ENCODE measurements around the gene OR52A5.
"Not testable (repeated sequence)": the region's sequence is repeated elsewhere in the genome, so short reads cannot be mapped to it uniquely, and the experiment has no call there.

The OR52A5 gene

GRCh38 chr11:5137996-5138395, at the start of gene OR52A5:
OR52A5 (minus strand) TSS chr11:5138356; CDS start chr11:5132642, 5,714 bp downstream.
- Mint-ChIP-seq H3K27ac (ENCODE audit: low read depth) (no peak within 1 kb of the TSS), H3K4me3 (no peak within 1 kb of the TSS), H3K9me3 (no peaks in the 10 kb centered on the region), H3K36me3 (ENCODE audit: insufficient read depth) (no peaks in the 10 kb centered on the region), H3K27me3 (peaks cover 13% of the 10 kb centered on the region), H3K4me1 (no peaks in the 10 kb centered on the region)
- DNase-seq (ENCODE audit: low spot score in 2 of 2) (no peak), ATAC-seq (replicated peaks; ENCODE audit: extremely low read depth, poor library complexity, severe bottlenecking) (no peak)

- H3K4me1 Mint-ChIP-seq, result no peaks in the 10 kb centered on the region
- H3K4me3 Mint-ChIP-seq, result no peak overlapping the region
- no peaks in the 10 kb centered on the region for H3K27me3 Mint-ChIP-seq
- ATAC-seq (replicated peaks; ENCODE audit: extremely low read depth, poor library complexity, severe bottlenecking) (no peak), DNase-seq (ENCODE audit: low spot score in 2 of 2) (no peak)
- H3K36me3 Mint-ChIP-seq (ENCODE audit: insufficient read depth), result no peaks in the 10 kb centered on the region
- no peaks in the 10 kb centered on the region for H3K9me3 Mint-ChIP-seq
- no peak overlapping the region for H3K27ac Mint-ChIP-seq (ENCODE audit: low read depth)
These were observed 40.1 kb upstream of the OR52A5 start for GRCh38 chr11:5178046-5178837.

DNA sequence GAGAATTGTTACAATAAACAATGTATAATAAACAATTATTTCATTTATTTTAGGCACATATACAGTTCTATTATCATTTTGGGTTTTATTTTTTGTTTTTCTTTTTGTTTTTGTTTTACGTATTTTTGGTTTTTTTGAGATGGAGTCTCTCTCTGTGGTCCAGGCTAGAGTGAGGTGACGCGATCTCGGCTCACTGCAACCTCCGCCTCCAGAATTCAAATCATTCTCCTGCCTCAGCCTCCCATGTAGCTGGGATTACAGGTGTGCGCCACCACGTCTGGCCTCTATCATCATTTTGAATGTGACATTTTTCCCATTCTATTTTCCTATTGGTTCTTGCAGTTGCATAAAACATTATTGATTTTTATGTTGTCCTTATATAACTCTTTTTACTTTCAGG, 36.8 kb upstream of the OR52A5 start:
- DNase-seq (ENCODE audit: low spot score in 2 of 2) (no peak), ATAC-seq (replicated peaks; ENCODE audit: extremely low read depth, poor library complexity, severe bottlenecking) (no peak)
- Mint-ChIP-seq H3K36me3 (ENCODE audit: insufficient read depth) (peaks cover 2% of the 10 kb centered on the region), H3K4me3 (no peak overlapping the region), H3K4me1 (no peaks in the 10 kb centered on the region), H3K27me3 (no peaks in the 10 kb centered on the region), H3K27ac (ENCODE audit: low read depth) (no peak overlapping the region), H3K9me3 (no peaks in the 10 kb centered on the region)

DNA sequence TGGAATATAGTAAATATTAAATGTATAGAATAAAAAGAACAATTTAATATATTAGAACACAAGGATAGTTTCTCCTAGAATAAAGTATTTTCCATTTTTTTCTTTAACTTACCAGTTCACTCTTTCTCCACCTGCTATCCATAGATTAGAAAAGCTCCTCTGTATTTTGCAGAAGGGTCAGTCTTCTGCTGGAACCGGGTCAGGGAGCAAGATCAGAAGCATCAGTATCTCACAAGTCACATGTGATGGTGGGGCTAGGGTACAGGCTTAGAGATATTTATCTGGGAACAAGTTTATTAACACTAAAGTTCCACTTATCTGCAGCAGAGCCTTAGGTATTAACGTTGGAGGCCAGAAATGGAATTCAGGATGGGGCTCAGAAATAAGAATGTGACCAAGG, 33.7 kb upstream of the OR52A5 start:
- no peak overlapping the region for H3K27ac Mint-ChIP-seq (ENCODE audit: low read depth)
- no peaks in the 10 kb centered on the region for H3K4me1 Mint-ChIP-seq
- no peak overlapping the region for H3K4me3 Mint-ChIP-seq
- DNase-seq (ENCODE audit: low spot score in 2 of 2), result no peak
- H3K27me3 Mint-ChIP-seq, result no peaks in the 10 kb centered on the region
- no peaks in the 10 kb centered on the region for H3K9me3 Mint-ChIP-seq
- H3K36me3 Mint-ChIP-seq (ENCODE audit: insufficient read depth), result peaks cover 2% of the 10 kb centered on the region
- ATAC-seq (replicated peaks; ENCODE audit: extremely low read depth, poor library complexity, severe bottlenecking), result no peak

GRCh38 chr11:5165898-5166297, 27.7 kb upstream of the OR52A5 start:
- DNase-seq (ENCODE audit: low spot score in 2 of 2); H3K27ac Mint-ChIP-seq (ENCODE audit: low read depth); ATAC-seq (replicated peaks; ENCODE audit: extremely low read depth, poor library complexity, severe bottlenecking); H3K27me3 Mint-ChIP-seq; H3K36me3 Mint-ChIP-seq (ENCODE audit: insufficient read depth); H3K4me1 Mint-ChIP-seq; H3K9me3 Mint-ChIP-seq; H3K4me3 Mint-ChIP-seq: not testable (repeated sequence)

DNA sequence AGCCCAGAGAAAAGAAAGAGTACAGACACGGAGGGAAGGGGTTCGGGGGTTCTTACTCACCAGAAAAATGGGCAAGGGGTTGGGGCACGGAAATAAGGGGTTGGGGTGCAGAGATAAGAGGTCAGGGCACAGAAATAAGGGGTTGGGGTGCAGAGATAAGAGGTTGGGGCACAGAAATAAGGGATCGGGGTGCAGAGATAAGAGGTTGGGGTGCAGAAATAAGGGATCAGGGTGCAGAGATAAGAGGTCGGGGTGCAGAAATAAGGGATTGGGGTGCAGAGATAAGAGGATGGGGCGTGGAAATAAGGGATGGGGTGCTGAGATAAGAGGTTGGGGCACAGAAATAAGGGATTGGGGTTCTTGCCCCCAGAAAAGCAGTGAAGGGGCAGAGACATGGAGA, 26.7 kb upstream of the OR52A5 start:
- not testable (repeated sequence) for H3K9me3 Mint-ChIP-seq; H3K27ac Mint-ChIP-seq (ENCODE audit: low read depth); H3K4me3 Mint-ChIP-seq; ATAC-seq (replicated peaks; ENCODE audit: extremely low read depth, poor library complexity, severe bottlenecking); H3K4me1 Mint-ChIP-seq; H3K36me3 Mint-ChIP-seq (ENCODE audit: insufficient read depth); DNase-seq (ENCODE audit: low spot score in 2 of 2)
- H3K27me3 Mint-ChIP-seq, result peaks cover 20% of the 10 kb centered on the region

DNA sequence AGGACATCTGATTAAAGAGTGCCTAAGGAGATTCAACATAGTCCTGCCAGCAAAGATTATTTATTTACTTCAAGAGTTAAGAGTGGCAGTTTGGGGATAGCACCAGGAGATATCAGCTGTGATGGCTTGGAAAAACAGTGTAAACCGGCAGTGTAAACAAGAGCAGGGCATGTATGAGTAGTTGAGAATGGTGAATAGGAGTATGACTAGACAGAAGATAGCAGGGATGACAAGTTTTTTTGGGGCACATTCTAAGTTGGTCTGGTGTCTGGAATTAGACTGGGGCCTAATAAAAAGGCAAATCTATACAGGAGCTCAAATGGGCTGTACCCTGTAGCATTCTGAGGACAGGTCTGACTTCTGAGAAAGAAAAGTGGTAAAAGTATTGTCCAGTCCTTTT, 22.9 kb upstream of the OR52A5 start:
- not testable (repeated sequence) for DNase-seq (ENCODE audit: low spot score in 2 of 2); H3K27ac Mint-ChIP-seq (ENCODE audit: low read depth); H3K4me3 Mint-ChIP-seq; ATAC-seq (replicated peaks; ENCODE audit: extremely low read depth, poor library complexity, severe bottlenecking); H3K9me3 Mint-ChIP-seq; H3K36me3 Mint-ChIP-seq (ENCODE audit: insufficient read depth); H3K4me1 Mint-ChIP-seq
- H3K27me3 Mint-ChIP-seq, result peaks cover 24% of the 10 kb centered on the region

- H3K4me1 Mint-ChIP-seq; H3K27ac Mint-ChIP-seq (ENCODE audit: low read depth); H3K36me3 Mint-ChIP-seq (ENCODE audit: insufficient read depth); DNase-seq (ENCODE audit: low spot score in 2 of 2); H3K4me3 Mint-ChIP-seq; H3K9me3 Mint-ChIP-seq; ATAC-seq (replicated peaks; ENCODE audit: extremely low read depth, poor library complexity, severe bottlenecking): not testable (repeated sequence)
- peaks cover 24% of the 10 kb centered on the region for H3K27me3 Mint-ChIP-seq
These were observed 22.1 kb upstream of the OR52A5 start for GRCh38 chr11:5160217-5160616.

DNA sequence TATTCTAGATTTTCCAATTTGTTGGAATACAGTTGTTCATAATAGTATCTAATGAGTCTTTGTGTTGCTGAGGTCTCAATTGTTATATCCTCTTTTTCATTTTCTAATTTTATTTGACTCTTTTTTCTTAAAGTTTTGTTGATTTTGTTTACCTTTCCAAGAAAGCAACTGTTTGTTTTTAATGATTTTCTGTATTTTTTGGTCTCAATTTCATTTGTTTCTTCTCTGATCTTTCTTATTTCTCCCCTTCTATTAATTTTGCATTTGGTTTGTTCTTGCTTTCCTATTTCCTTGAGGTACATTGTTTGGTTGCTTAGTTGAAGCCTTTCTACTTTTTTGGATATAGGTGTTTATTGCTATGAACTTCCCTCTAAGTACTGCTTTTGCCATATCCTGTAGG, 21.6 kb upstream of the OR52A5 start:
- Mint-ChIP-seq H3K4me1 (no peaks in the 10 kb centered on the region), H3K27me3 (peaks cover 24% of the 10 kb centered on the region), H3K9me3 (no peaks in the 10 kb centered on the region), H3K4me3 (no peak overlapping the region), H3K36me3 (ENCODE audit: insufficient read depth) (peaks cover 2% of the 10 kb centered on the region), H3K27ac (ENCODE audit: low read depth) (no peak overlapping the region)
- ATAC-seq (replicated peaks; ENCODE audit: extremely low read depth, poor library complexity, severe bottlenecking) (no peak), DNase-seq (ENCODE audit: low spot score in 2 of 2) (no peak)

- H3K27me3 Mint-ChIP-seq, result peaks cover 2% of the 10 kb centered on the region
- H3K36me3 Mint-ChIP-seq (ENCODE audit: insufficient read depth), result no peaks in the 10 kb centered on the region
- DNase-seq (ENCODE audit: low spot score in 2 of 2), result no peak
- H3K4me3 Mint-ChIP-seq, result no peak within 1 kb of the TSS
- no peak for ATAC-seq (replicated peaks; ENCODE audit: extremely low read depth, poor library complexity, severe bottlenecking)
- no peak within 1 kb of the TSS for H3K27ac Mint-ChIP-seq (ENCODE audit: low read depth)
- no peaks in the 10 kb centered on the region for H3K9me3 Mint-ChIP-seq
- no peaks in the 10 kb centered on the region for H3K4me1 Mint-ChIP-seq
These were observed 16.5 kb upstream of the OR52A5 start, which contains the start of gene OR52A1 for GRCh38 chr11:5154657-5155056. OR52A1 (minus strand) TSS chr11:5154757; CDS start chr11:5152369, 2,388 bp downstream.

DNA sequence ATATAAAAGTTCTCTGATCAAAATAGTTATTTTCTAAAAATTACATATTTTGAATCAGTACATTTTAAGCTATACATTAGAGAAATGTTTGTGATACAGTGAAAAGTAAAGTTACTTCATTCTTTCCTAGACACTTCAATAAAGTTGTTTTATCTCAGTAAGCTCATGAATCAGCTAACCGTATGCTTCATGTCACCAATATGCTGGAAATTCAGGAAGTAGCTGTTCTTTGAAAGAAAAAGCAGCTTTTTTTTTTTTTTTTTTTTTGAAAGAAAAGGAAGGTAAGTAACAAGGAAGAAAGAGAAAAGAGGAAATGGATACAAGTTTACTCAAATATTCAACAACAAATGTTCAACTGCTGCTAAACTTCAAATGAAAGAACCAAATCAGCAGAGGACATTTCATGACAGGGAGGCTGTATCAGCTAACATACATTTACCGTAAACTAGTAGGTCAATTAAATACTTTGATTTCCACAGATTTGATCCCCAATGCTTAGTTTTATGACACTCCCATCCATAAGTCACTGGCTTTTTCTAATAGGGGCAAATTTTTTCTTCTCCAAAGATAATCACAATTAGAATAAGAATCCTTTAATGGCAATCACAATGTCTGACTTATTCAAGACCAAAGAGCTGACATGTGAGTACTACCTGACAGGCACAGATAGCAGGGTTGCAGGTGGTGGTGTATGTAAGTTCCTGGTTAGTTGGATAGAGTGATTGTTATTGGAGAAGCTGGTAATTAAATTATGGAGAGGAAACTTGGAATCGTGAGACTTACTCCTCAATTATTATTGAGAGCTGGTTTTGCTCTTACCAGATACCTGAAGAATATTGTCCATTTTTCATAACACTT, 15.6 kb upstream of the OR52A5 start:
- ATAC-seq (replicated peaks; ENCODE audit: extremely low read depth, poor library complexity, severe bottlenecking) (no peak), DNase-seq (ENCODE audit: low spot score in 2 of 2) (no peak)
- H3K36me3 Mint-ChIP-seq (ENCODE audit: insufficient read depth), result no peaks in the 10 kb centered on the region
- no peaks in the 10 kb centered on the region for H3K4me1 Mint-ChIP-seq
- H3K9me3 Mint-ChIP-seq, result no peaks in the 10 kb centered on the region
- no peak overlapping the region for H3K4me3 Mint-ChIP-seq
- H3K27me3 Mint-ChIP-seq, result no peaks in the 10 kb centered on the region
- no peak overlapping the region for H3K27ac Mint-ChIP-seq (ENCODE audit: low read depth)

DNA sequence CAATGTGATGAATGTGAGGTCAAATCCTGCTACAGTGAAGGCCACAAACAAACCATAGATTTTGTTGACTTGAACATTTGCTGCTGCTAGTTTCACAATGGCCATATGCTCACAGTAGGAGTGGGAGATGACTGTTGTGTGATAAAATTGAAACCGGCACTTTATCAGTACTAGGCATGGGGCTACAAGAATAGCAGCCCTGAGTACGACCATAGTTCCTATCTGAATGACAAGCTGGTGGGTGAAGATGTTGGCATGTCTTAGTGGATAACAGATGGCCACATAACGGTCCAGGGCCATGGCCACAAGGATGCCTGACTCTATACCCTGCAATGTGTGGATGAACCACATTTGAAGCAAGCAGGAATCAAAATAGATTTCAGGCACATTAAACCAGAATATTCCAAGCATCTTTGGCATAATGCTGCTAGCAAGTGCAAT, 13.6 kb upstream of the OR52A5 start:
- Mint-ChIP-seq H3K27ac (ENCODE audit: low read depth) (no peak overlapping the region), H3K27me3 (no peaks in the 10 kb centered on the region), H3K4me3 (no peak overlapping the region), H3K36me3 (ENCODE audit: insufficient read depth) (no peaks in the 10 kb centered on the region), H3K4me1 (no peaks in the 10 kb centered on the region), H3K9me3 (no peaks in the 10 kb centered on the region)
- ATAC-seq (replicated peaks; ENCODE audit: extremely low read depth, poor library complexity, severe bottlenecking) (no peak), DNase-seq (ENCODE audit: low spot score in 2 of 2) (no peak)

DNA sequence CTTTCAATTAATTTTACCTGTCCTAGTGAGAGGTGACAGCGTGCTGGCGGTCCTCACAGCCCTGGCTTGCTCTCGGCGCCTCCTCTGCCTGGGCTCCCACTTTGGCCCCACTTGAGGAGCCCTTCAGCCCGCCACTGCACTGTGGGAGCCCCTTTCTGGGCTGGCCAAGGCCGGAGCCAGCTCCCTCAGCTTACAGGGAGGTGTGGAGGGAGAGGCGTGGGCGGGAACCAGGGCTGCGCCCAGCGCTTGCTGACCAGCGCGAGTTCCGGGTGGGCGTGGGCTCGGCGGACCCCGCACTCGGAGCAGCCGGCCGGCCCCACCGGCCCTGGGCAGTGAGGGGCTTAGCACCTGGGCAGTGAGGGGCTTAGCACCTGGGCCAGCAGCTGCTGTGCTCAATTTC, 6.0 kb upstream of the OR52A5 start:
- H3K4me1 Mint-ChIP-seq; DNase-seq (ENCODE audit: low spot score in 2 of 2); H3K27me3 Mint-ChIP-seq; H3K27ac Mint-ChIP-seq (ENCODE audit: low read depth); H3K4me3 Mint-ChIP-seq; ATAC-seq (replicated peaks; ENCODE audit: extremely low read depth, poor library complexity, severe bottlenecking); H3K9me3 Mint-ChIP-seq; H3K36me3 Mint-ChIP-seq (ENCODE audit: insufficient read depth): not testable (repeated sequence)

Data from central memory CD8-positive, alpha-beta T cell (primary cell).